OCI-LY3 (cell line): ENCODE results near the gene RGS9.

Experiments used
- EZH2phosphoT487 ChIP-seq: fragments of 200-600 bp; shearing (Covaris generic); IDR thresholded peaks from 2 replicates; pipeline ENCODE4 v1.6.1; 2018; ENCODE audit warnings: antibody characterized with exemption, mixed run types, low read depth
- TF ChIP-seq, protein P1 (sequence below): fragments of 200-600, 300-600 bp; sonication (generic); IDR thresholded peaks from 2 replicates; pipeline ENCODE4 v1.5.1; 2014; ENCODE audit warnings: antibody characterized with exemption, low read length, low read depth

DNA sequence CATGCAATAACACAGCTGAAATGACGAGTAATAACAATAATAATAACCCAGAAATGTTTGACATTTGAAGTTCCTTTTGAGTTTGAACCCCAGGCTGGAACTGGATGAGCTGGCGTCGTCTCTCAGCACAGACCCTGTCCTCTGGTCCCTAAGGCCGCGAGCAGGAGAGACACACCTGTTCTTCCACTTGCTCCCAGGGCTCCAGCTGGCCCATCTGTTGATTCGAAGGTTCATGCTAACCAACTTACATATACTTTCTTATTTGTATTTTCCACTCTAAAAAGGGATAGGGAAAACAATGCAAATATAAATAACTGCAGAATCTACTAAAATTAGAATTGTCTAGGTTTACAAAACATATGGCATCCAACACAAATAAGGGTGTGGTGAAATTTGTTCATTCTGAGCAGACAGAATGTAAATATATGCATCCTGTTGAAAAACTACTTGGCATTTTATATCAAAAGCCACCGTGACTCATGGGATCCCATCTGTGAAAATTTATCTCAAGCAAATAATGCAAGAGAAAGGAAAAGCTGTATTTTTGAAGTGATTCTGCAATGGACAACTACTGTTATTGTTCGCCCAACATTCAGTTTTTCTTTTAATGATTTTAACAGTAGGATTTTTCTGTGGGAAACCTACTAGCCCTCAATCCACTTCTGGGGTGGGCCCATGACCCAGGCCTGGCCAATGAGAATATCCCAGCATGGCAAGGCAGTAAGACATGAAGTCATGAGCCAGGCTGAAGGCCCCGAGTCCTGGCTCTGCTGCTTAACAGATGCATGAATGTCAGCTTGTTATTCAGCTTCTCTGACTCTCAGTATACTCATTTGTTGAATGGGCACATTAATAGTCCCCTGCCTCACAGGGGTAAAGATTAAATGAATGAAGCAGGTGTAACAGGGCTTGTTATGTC is 13.2 kb upstream of the RGS9 start:
- TF ChIP-seq, protein P1, sequence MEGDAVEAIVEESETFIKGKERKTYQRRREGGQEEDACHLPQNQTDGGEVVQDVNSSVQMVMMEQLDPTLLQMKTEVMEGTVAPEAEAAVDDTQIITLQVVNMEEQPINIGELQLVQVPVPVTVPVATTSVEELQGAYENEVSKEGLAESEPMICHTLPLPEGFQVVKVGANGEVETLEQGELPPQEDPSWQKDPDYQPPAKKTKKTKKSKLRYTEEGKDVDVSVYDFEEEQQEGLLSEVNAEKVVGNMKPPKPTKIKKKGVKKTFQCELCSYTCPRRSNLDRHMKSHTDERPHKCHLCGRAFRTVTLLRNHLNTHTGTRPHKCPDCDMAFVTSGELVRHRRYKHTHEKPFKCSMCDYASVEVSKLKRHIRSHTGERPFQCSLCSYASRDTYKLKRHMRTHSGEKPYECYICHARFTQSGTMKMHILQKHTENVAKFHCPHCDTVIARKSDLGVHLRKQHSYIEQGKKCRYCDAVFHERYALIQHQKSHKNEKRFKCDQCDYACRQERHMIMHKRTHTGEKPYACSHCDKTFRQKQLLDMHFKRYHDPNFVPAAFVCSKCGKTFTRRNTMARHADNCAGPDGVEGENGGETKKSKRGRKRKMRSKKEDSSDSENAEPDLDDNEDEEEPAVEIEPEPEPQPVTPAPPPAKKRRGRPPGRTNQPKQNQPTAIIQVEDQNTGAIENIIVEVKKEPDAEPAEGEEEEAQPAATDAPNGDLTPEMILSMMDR: no peak
- TF ChIP-seq EZH2phosphoT487: no peak
